HG03457 (cell line): ENCODE measurements around the gene UGT1A4.

ENCODE experiments used
- ATAC-seq: cut with Tn5 transposase; IDR thresholded peaks from one replicate; pipeline ENCODE4 v1.9.1; 2021; ENCODE audit warnings: moderate number of reproducible peaks; ENCODE audit not compliant: unreplicated experiment

Gene UGT1A4

DNA sequence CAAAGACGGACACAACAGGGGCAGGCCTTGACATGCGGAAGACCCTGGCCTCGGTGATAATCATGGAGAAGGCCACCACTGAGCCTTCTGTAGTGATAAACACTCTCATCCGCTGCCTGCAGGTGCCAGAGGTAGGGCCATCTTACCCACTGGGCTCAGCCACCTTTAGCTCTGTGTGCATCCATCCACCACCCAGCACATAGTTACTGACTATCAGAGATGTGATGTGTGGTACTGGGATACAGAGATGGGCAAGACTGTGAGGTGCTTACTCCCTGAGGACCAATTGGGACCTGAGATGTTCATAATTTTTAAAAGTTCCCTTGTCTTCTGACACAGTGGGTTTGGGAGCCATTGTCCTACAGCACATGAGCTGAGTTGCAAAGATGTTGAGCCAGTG lies 61.2 kb downstream of the UGT1A4 start:
- ATAC-seq, result no peak

DNA sequence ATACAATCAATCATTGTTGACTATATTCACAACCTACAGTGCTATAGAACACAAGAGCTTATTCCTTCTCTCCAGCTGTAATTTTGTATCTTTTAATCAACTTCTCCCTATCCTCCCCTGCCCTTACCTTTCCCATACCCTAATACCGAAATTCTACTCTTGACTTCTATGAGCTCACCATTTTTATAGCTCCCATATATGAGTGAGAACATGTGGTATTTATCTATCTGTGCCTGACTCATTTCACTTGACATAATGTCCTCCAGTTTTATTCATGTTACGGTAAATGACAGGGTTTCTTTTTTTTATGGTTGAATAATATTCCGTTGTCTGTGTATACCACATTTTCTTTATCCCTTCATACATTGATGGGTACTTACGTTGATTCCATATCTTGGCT lies 62.2 kb downstream of the UGT1A4 start:
- ATAC-seq, result no peak

DNA sequence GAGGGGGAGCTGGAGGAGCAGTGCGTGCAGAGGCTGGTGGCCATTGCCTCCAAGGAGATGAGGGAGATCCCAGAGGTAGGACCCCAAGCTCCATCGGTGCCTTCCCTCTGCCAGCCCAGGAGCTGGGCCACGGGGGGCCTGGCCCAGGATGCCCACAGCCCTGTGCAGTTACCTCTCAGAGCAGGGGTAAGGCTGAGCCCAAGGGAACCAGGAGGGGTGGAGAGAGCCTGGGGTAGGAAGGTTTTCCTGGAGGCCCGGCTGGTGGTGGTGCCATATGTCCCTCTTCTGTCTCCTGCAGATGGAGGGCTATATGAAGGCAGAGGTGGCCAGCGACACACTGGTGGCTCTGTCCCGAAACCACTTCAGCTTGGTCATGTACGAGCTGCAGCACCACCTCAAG lies 71.0 kb downstream of the UGT1A4 start:
- ATAC-seq, result no peak

DNA sequence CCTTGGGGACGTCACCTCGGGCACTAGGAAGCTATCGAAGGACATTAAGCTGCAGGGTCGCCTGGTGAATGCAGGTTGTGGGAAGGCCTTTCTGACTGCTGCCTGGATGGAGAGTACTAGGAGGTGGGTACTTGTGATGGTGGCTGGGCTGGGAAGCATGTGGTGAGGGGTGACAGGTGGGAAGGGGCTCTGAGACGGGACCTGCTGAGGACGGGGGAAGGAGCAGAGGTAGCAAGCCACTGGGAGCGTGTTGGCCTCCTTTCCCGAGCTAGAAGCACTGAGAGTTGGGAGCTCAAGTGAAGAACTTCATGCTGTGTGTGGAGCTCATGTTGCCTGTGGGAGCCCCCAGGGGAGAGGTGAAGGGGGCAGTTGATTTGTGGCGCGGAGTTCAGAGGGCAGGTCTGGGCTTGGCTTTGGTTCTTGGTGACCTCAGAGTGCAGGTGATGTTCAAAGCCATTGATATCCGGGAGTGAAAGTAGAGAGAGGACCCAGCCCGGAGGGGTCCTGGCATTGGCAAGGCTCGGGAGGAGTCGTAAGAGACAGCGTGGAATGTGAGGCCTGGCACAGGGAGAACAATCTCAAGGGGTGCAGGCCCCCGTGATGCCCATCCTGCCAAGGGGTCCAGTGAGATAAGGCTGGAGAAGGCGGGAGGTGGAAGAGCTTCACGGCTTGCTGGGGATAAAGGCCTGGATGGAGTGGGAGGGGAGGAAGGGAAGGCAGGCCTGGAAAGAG lies 72.8 kb downstream of the UGT1A4 start:
- no peak for ATAC-seq

DNA sequence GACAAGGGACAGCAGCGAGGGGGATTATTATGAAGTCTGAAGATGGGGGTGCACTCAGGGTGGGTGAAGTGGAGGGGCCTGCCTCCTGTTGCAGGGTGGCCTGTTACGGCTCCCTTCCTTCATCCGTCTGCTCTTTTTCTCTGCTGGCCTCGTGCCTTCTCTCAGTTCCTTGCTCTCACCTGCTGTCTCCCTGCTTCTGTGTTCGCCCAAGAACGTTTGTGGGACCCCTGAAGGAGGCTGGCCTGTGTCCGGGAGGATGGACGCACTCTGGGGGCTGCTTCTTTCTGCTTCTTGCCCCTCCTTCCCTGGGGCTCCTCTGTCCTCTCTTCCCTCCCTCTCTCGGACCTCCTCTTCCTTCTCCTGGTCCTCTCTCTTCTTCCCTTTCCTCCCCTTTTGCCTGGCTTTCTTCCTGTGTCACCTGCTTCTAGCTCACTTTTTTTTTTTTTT lies 73.4 kb downstream of the UGT1A4 start:
- no peak for ATAC-seq

DNA sequence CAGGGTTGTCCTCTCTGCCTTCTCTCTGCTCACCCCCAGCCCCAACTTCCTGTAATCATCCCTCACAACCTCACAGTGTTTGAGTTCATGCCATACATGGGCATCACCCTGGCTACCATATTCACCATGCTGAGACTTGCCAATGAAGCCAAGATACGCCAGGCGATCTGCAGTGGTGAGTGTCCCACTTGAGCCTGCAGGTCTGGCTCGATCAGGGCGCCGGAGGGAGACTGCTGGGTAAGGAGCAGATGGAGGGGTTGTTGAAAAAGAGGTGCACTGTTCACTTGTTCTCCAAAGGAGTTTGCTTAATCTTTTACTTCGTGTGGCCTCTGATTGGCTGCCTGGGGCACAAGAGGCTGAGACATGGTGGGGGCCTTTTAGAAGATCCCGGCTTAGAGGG lies 74.2 kb downstream of the UGT1A4 start:
- ATAC-seq, result no peak

DNA sequence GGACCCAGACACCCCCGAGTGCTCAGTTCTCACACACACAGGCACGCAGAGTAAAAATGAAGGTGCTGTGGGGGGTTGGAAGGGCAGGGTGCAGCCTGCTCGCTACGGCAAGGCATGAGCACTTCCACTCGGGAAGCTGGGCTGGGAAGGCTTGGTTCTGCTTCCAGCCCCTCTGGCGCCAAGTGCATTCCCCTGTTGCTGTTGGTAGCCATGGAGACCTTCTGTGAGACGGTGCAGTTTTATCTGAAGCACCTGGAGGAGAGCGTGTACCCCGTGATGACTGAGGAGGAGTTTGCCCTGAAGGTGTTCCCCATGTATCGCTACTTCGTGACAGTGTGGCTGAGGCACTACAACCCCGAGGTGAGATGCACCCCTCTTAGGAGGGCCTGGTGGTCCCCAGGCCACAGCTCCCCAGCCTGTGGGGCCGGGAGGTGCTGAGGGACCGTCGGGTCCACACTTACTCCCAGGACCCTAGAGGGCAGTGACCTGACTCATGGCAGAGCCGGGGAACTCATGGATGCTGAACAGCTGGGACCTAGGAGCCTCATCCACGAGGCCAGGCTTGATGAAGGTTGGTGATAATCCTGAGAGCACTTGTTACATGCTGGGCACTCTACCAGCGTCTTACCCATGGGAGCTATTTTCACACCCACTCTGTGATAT lies 75.1 kb downstream of the UGT1A4 start:
- no peak for ATAC-seq

DNA sequence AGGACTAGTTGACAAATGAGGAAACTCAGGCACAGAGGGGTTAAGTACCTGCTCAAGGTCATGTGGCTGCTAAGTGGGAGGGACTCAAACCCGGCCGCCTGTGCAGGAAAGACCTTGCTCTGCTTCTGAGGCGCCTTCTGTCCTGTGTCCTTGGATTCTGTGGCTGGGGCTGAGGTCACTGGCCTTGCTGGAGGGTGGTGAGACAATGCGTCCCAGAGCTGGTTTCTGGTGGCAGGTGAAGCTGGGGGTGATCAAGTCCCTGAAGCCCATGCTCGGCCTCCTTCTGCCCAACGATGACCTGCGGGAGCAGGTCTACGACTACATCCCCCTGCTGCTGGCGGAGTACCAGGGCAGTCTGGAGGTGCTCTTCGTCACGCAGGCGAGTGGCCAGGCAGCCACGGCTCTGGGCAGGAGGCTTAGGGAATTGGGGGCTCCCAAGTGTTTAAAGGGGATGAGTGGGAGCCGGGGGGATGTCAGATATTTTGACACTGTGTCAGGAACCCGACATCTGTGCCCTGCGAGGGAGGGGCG lies 75.7 kb downstream of the UGT1A4 start:
- no peak for ATAC-seq

DNA sequence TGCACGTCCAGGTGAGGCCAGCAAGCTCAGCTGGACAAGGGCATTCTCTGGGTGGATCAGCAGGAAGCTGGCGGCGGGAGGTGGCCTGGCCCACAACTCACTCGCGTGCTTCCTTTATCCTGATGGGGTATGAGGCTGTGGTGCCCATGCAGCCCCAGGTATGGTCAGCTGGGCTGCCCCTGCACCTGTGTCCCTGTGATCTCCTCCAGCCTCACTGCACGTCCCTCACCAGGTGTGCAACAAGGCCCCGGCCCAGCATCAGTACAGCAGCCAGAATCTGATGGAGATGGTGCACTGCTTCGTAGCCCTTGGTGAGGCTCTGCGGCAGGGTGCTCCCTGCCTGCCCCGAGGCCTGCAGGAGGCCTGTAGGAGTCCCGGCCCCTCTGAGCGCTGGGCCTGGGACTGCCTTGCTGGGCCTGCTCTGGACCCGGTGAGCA lies 77.2 kb downstream of the UGT1A4 start:
- ATAC-seq, result no peak

DNA sequence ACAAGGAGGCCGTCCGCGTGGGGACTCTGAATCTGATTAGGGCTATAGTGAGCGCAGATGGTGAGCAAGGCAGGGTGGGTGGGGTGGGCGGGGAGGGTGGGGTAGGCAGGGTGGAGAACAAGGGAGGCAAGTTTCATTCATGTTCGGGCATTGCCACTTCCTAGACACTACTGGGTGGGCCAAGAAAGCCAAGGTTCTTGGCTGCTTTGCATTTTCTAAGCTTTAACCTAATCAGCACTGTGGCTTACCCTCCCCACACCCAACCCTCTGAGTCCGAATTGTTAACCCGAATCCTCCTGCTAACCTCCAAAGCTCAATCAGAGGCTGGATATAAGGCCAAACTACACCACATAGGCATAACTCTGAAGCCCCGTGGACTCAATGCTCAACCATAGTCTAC lies 77.7 kb downstream of the UGT1A4 start:
- ATAC-seq, result no peak

DNA sequence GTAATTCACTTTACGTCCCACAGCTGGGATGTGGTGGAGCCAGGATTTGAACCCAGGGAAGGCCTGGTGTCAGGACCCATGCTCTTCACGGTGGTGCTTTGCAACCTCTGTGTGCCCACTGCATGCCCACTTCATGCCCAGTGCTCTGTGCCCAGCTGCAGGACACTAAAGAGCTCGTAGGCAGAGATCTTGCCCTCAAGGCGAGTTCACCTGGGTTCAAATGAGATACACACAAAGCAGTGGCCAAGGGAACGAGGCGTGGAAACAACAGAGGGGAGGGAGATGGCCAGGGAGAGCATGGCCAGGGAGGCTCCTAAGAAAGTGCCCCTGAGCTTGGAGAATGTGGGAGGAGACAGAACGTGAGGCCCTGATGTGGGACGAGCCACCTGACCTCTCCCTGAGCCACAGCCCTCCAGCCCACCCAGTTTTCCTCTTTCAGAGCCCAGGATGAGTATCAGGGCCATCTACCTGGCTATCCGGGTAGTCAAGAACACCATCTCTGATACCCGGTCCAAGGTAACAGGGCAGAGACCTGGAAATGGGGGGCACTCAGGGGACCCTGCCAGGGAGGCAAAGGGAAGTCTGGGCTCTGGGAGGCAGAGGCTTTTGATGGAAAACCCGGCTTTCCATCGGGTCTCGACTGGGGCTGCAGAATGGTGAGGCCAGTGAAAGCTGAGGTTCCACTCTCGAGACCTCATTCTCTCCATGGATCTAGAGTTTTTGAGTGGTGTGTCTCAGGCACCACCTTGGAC lies 80.0 kb downstream of the UGT1A4 start:
- no peak for ATAC-seq

DNA sequence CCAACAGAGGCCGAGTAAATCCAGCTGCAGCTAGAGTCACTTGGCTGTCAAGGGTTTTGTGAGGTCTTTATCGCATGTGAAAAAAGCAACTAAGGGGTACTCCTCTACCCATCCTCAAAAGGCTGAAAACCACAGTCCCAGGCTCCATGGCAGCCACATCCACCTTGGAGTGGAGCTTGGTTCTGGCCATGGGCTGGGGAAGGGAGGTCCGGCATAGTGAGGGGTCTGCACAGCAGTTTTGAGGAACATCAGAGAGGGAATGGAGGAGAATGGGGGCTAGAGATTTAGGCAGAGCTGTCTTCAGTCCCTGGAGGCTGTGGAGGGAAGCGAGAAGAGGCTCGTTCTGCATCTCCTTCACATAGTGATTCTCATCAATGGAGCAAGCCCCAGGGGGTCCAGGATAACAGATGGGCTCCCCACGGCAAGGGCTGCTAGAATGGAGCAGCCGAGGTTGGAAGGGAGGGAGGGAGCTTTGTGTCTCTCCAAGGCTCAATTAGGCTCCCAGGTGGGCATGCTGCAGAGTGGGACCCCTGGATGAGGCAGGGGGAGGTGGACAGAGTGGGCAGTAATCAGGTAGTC lies 80.6 kb downstream of the UGT1A4 start:
- ATAC-seq, result no peak

DNA sequence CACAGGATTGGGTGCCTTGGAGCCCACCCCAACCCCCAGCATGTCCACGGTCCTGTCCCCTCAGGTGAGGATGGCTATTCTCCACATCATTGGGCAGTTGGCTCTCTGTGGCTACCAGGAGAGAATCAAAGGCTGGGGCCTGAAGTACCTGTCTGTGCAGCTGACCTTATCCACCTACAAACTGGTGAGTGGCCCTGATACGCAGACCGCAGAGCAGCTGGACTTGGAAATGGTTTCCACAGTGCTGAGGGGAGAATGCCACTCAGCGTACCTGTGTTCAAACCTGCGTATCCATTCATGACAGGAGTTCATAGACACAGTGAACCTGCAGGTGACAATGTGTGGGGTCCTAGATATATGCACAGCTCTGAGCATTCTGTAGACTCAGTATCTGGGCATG lies 81.2 kb downstream of the UGT1A4 start:
- no peak for ATAC-seq

DNA sequence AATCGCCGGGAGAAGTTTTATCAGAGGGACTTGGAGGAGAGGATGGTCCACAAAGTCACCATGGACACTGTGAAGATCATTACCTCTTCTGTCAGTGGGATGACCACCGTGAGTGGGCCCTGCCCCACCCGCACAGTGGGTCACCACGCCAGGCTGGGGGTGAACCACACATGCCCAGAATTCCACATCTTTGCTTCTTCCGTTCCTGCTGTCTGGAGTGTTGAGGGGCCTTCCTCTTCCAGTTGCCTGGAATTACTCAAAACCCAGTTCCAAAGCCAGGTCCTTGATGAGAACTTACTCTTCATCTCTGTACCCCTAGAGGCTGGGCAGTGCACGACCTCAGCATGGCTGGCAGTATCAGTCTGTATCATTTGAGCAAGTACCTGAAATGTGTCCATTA lies 81.7 kb downstream of the UGT1A4 start:
- ATAC-seq, result no peak

DNA sequence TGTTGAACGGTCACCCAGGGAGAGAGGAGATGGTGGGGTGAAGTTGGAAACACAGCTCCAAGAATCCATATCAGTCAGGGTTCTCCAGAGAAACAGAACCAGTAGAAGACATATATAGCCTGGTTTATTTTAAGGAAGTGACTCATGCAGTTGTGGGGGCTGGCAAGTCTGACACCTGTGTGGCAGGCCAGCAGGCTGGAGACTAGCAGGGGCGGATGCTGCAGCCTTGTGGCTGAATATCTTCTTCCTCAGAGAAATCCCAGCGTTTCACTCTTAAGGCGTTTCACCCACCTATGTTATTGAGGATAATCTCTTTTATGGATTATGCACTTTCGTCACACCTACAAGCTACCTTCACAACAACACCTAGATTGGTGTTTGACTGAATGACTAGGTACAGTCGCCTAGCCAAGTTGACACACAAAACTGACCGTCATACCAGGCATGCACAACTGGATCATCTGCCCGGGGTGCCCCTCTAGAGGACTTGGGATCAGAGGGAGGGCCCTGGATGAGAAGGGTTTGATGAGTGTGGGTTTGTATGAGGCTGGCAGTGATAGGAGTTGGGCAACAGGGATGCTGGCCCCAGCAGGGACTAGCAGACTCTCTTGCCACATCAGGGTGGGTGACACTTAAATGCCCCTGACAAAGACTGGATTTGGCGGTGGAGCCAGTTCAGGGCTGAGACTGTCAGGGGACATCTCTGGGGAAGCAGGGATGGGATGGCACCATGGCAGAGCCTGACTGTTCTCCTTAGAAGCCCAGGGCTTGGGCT lies 83.0 kb downstream of the UGT1A4 start:
- ATAC-seq, result no peak

DNA sequence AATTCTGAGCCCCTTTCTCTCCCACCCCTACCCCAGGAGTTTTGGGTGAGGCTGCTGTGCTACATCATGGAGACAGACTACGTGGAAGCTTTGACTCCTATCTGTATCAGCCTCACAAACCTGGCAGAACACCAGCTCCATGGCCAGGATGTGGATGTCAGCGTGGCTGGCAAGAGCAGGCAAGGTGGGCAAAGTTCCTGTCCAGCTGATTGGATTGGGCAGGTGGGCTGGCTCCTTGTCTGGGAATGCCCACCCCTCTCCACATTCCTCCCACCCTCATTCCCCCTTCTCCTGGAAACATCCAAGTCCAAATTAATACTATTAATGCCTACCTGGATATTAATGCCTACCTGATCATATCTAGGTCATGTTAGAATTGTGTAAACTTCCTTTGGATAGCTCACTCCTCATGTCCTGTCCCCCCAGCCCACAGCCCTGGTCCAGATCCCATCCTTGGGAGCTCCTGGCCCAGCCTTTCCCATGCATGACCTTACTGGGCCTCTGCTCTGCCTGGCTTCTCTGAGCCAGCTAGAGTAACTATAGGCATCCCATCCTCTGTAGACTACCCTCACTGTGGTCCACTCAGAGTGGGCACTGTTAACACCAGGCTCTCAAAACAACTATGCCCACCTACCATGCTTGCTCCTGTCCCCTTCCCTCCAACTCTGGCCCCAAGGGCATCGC lies 83.7 kb downstream of the UGT1A4 start:
- ATAC-seq, result no peak

DNA sequence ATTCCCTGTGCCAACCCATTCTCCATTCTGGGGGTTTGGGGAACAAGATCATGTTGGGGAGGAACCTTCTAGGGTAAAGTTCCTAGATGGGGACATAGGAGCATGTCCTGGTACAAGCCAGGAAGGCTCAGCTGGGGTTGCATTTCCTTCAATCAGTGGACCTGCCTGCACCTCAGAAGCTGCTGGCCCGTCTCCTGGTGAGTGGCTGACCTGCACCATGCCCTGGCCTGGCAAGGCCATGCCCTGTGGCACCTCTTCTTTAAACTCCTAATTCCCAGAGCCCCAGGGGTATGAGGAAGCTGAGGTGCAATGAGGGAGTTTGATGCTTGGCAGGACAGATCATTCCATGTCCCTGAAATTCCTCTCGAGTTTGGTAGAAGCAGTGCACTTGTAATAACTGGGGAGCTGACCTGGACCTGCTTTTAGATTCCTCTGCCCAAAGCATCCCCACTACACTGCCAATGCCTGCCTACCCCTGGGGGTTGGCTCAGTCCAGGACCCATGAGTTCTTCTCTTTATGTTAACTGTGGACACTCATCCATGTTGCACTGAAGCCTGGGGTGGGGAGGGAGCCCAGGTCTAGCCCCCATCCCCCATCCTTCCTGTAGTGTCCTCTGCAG lies 84.9 kb downstream of the UGT1A4 start:
- ATAC-seq, result no peak

DNA sequence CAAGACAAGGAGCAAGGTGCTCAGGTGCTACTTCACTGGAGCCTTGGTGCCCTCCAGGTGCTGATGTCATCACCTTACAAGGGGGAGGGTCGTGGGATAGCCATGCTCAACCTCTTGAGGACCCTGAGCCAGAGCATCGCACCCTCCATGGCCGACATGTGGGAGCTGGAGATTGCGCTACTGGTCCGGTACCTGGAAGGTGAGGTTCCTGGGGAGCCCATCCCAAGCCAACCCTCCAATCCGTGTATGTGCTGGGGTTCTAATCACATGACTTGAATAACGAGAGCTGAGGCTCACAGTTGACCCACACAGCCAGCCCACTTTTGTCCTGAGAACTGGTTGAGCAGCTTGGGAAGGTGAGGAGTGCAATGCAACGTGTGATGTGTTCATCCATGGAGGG lies 85.5 kb downstream of the UGT1A4 start:
- ATAC-seq, result no peak

DNA sequence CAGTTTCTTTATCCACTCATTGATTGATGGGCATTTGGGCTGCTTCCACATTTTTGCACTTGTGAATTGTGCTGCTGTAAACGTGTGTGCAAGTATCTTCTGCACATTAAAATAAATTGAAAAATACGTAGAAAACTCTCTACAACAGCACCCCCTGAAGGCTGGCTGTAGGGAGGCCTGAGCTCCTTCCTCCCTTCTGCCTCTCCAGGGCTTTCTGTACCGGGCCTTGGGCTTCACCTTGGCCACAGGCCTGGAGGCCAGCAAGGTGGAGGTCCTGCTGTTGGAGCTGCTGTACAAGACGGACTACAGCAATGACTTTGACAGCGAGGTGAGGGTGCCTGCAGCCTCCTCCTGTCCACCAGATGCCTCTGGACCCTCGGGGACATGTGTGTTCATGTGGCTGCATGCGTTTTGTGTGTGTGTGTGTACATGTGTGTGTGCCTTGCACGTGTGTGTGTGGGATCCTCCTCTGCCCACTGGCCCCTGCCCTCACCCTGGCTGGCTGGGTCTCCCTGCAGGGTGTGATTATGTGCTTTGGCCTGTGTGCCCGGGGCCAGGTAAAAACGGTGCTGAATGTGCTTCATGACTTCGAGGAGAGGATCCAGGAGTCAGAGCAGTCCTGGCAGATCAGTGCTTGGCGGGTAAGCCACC lies 88.8 kb downstream of the UGT1A4 start:
- ATAC-seq, result no peak
